Tibial nerve (tissue), 4 donors: ENCODE measurements around the gene TMEM59. TPM values are rescaled to one million over a fixed set of nuclear protein-coding genes. Genes with fewer than 3 reads are reported as not detected.

Source experiments
- DNase-seq, 2 donors: peaks; one replicate each; pipeline ENCODE4 v3.0.0-alpha.2; 2019; ENCODE audit warnings: low spot score in 2 of 2
- H3K27ac ChIP-seq, 4 donors: fragments of 200-600 bp; sonication (generic) in 3 of 4; one replicate each; pipeline ENCODE4 v1.5.1; 2017 to 2019; ENCODE audit warnings: mild to moderate bottlenecking in 1 of 4
- H3K27me3 ChIP-seq, 2 donors: fragments of 200-600 bp; sonication (generic) in 1 of 2; one replicate each; pipeline versions ENCODE4 v1.5.1 to v1.6.0; 2017 to 2019
- H3K36me3 ChIP-seq, 3 donors: fragments of 200-600 bp; sonication (generic); one replicate each; pipeline ENCODE4 v1.5.1; 2018 to 2019
- H3K4me1 ChIP-seq, 4 donors: fragments of 200-600 bp; sonication (generic) in 3 of 4; one replicate each; pipeline ENCODE4 v1.5.1; 2017 to 2019
- H3K4me3 ChIP-seq, 4 donors: fragments of 200-600 bp; sonication (generic) in 3 of 4; one replicate each; pipeline ENCODE4 v1.5.1; 2017 to 2019; ENCODE audit warnings: mild to moderate bottlenecking in 1 of 4, moderate library complexity in 1 of 4
- H3K9me3 ChIP-seq, 4 donors: fragments of 200-600 bp; sonication (generic) in 3 of 4; one replicate each; pipeline ENCODE4 v1.5.1; 2017 to 2019
- EP300 ChIP-seq, 2 donors: sonication (generic); formaldehyde crosslinking; IDR thresholded peaks; one replicate each; pipeline ENCODE4 v1.6.1; 2017; ENCODE audit warnings: antibody characterized with exemption in 2 of 2, mild to moderate bottlenecking in 1 of 2
- POLR2A ChIP-seq, 2 donors: fragments of 450-650 bp; IDR thresholded peaks; one replicate each; pipeline ENCODE4 v1.6.1; 2017; ENCODE audit warnings: antibody characterized with exemption in 2 of 2, mild to moderate bottlenecking in 2 of 2, moderate library complexity in 2 of 2
- WGBS, 2 donors: methylation state at CpG; one replicate each; pipeline ENCODE4 v1.1.5; 2018; 5-methylcytosine and 5-hydroxymethylcytosine counted together
- small RNA-seq: library from RNA; depleted of rRNA; stranded (forward); fragments of <200 nt; gene quantifications from one replicate; pipeline ENCODE3, GENCODE V24; 2016
- total RNA-seq, 4 donors: library from RNA; depleted of rRNA; stranded (reverse); fragments of >200 nt; gene quantifications; one replicate each; pipeline ENCODE4 v1.1.0, GENCODE V29; 2016
- TF ChIP-seq, protein P1 (sequence below), 5 experiments: fragments of 200-600 bp in 3 of 5; fragments of 450-650 bp in 2 of 5; sonication (generic) in 3 of 5; IDR thresholded peaks; one replicate each; pipeline ENCODE4 v1.5.1; 2016 to 2019; ENCODE audit warnings: antibody characterized with exemption in 5 of 5, mild to moderate bottlenecking in 3 of 5, moderate library complexity in 2 of 5

The TMEM59 gene
- total RNA-seq, 4 donors from 2014 or later, result 145 to 304 (median 189) TPM

DNA sequence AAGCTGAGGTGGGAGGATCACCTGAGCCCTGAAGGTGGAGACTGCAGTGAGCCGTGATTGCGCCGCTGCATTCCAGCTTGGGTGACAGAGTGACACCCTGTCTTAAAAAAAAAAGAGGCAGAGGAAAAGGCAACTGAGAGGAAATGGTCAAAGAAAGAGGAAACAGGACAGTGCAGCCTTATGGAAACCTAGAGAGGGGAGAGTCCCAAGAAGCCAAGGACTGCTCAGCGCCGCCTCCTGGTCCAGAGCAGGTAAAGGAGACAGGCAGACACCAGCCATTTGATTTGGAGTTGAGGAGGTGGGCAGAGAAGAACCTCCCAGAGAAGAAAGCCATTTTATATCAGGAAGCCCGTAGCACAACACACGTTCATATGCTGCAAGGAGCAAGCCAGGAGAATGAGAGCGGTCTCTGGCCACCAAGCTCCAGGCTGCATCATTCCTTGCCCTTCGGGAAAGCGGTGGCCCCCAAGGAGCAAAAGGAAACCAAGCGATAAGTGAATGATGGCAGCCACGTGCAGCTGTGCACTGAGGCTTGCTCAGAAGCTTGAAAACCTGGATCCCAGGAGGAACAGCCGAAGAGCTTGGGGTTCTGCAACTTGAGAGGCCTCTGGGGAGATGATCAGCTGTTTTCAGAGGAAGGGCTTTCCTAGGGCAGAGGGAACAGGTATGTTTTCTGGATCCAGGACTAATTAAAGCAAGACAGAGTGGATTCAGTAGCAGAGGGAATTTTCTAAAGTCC lies 73.1 kb downstream of the TMEM59 start:
- Histone ChIP-seq H3K27me3 (no peaks in the 10 kb centered on the region), H3K9me3 (no peaks in the 10 kb centered on the region), H3K4me3 (no peak overlapping the region), H3K36me3 (peaks cover 0 to 21% (median 0%) of the 10 kb centered on the region in 3 donors), H3K27ac (no peak overlapping the region), H3K4me1 (peaks cover 0 to 9% (median 0%) of the 10 kb centered on the region in 4 donors)
- TF ChIP-seq, protein P1, sequence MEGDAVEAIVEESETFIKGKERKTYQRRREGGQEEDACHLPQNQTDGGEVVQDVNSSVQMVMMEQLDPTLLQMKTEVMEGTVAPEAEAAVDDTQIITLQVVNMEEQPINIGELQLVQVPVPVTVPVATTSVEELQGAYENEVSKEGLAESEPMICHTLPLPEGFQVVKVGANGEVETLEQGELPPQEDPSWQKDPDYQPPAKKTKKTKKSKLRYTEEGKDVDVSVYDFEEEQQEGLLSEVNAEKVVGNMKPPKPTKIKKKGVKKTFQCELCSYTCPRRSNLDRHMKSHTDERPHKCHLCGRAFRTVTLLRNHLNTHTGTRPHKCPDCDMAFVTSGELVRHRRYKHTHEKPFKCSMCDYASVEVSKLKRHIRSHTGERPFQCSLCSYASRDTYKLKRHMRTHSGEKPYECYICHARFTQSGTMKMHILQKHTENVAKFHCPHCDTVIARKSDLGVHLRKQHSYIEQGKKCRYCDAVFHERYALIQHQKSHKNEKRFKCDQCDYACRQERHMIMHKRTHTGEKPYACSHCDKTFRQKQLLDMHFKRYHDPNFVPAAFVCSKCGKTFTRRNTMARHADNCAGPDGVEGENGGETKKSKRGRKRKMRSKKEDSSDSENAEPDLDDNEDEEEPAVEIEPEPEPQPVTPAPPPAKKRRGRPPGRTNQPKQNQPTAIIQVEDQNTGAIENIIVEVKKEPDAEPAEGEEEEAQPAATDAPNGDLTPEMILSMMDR (IDR thresholded peaks at IDR 0.05), result no peak
- no peak for TF ChIP-seq EP300 (IDR thresholded peaks at IDR 0.05)
- TF ChIP-seq POLR2A (IDR thresholded peaks at IDR 0.05), result no peak
- DNase-seq, result no peak
- WGBS, 2 donors, result 76 to 81% methylated on average over 13 of the region's 13 CpGs

Small RNA genes within 50 kb of the gene (small RNA-seq; reads per million reads assigned to genes)
- gene AL353898.1, result not detected
- not detected for gene AL353898.2

Other genes starting within 250 kb of the TMEM59 start
- gene NDC1, start 214.9 kb downstream of the TMEM59 start, total RNA-seq, result 10 to 100 TPM in 3 of 4 donors, 1 to 10 TPM in 1; 8.0 to 13.5 (median 11.5) TPM
- 10 to 100 TPM; 17.8 to 31.2 (median 24.4) TPM for gene YIPF1, start 163.4 kb downstream of the TMEM59 start, total RNA-seq
- gene DIO1, start 159.0 kb downstream of the TMEM59 start, total RNA-seq, result not detected
- 10 to 100 TPM; 15.5 to 39.9 (median 26.8) TPM for gene IFT25, start 107.5 kb downstream of the TMEM59 start, total RNA-seq
- gene LRRC42, start 106.9 kb downstream of the TMEM59 start, total RNA-seq, result 10 to 100 TPM; 26.1 to 29.5 (median 26.8) TPM
- not detected for gene LDLRAD1, start 35.0 kb downstream of the TMEM59 start, total RNA-seq
- 1 to 10 TPM; 3.0 to 9.0 (median 5.5) TPM for gene TCEANC2, start 404 bp upstream of the TMEM59 start, total RNA-seq
- under 1 TPM in 2 of 4 donors, not detected in 2; 0.30 to 0.44 TPM for gene CDCP2, start 99.8 kb upstream of the TMEM59 start, total RNA-seq
- gene CYB5RL, start 146.8 kb upstream of the TMEM59 start, total RNA-seq, result 1 to 10 TPM; 4.8 to 6.7 (median 5.5) TPM
- 10 to 100 TPM; 39.5 to 60.6 (median 44.3) TPM for gene MRPL37, start 147.0 kb upstream of the TMEM59 start, total RNA-seq